A204.1 (cell line): ENCODE measurements around the gene KRTAP6-1.

Source experiments
- FAIRE-seq: peaks from 2 replicates; lab custom pipeline; 2012; peaks lifted over from hg19 to GRCh38; lab: Jason Lieb, UNC

Gene KRTAP6-1, protein sequence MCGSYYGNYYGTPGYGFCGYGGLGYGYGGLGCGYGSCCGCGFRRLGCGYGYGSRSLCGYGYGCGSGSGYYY

GRCh38 chr21:30613836-30614235 lies at the start of gene KRTAP6-1:
Gene KRTAP6-1 (minus strand): TSS chr21:30613930. CDS start chr21:30613904, 26 bp downstream.
- no peak for FAIRE-seq

- FAIRE-seq: no peak
Observed at GRCh38 chr21:30652891-30653290, 39.2 kb upstream of the KRTAP6-1 start.

DNA sequence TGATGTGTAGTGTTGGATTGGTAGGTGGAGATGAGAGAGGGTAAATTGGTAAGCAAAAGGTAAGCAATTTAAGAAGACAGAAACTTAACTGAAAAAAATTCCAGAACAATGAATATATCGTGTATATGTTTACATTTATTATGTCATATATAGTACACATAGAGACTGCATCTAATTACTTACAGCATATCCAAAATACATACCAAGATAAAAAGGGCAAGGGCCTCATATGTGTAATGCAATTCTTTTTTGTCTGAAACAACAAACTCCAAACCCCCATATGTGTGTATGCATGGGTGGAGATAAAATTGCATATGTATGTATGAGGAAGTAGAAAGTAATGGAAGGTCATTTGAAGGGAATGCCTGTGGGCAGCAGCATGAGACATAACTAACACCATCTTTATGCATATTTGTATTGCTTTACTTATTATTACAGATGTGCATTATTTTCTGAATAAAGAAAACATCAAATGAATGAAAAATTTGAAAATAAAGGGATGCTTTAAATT lies 33.2 kb upstream of the KRTAP6-1 start:
- FAIRE-seq: no peak

- no peak for FAIRE-seq
Observed at GRCh38 chr21:30642564-30642963, 28.8 kb upstream of the KRTAP6-1 start, which contains the start of gene KRTAP20-3. Gene KRTAP20-3 (plus strand): TSS chr21:30642864.

DNA sequence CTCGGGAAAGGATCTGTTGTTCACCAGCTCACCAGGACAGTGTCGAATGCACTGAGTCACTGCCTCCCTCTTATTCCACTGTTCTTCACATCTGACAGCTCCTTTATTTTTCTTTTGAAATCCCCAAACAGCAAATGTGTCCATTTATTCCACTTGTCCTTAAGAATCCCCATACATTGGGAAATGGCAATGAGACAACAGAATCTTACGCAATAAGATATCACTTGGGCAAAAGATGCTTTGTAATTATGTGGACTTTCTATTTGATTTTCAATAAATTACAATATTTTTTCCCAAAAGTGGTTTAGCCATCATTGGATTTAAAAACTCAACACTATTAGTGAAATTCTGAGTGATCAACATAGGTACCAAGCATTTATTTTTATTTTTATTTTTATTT lies 25.0 kb upstream of the KRTAP6-1 start:
- FAIRE-seq: no peak

DNA sequence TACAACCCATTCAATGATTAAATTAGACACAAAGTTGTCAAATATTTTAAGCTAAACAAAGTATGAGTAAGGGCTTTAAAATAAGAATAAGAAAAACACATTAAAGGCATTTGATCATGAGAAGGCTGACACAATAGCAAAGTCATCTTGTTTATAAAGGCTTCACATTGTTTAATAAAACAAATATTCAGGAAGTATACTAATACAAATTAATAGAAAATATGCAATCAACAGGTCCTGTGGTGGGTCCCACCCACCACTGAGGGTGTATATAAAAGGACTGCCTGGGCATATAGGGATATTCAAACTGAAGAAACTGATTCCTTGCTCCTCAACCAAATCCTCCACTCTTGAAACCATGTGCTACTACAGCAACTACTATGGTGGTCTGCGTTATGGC lies 21.2 kb upstream of the KRTAP6-1 start, which contains the start of gene KRTAP20-2:
Gene KRTAP20-2 (plus strand): TSS at position 301 of the 400 bp plus-strand sequence. CDS start 58 bp downstream, at position 359.
- FAIRE-seq: no peak

DNA sequence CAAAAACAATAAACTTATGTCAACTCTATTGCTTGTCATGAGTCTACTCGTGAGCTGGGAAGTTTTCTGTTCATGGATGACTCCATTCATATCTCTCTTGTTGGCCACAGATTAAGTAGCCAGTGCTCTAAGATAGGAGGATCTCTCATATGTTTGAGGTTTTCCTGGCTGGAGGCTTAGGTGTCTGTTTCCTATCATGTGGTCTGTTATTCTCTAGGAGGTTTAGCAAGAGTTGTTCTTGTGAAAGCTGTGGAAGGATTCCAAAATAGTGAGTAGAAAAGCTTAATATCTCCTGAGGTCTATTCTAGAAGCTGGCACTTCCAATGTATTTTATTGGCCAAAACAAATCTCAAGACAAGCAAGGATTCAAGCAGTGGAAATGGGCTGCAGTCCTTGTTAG lies 15.5 kb upstream of the KRTAP6-1 start:
- FAIRE-seq: no peak

GRCh38 chr21:30628109-30628508 lies 14.4 kb upstream of the KRTAP6-1 start:
- FAIRE-seq: no peak

GRCh38 chr21:30625449-30626165 lies 11.9 kb upstream of the KRTAP6-1 start:
- no peak for FAIRE-seq

- FAIRE-seq: no peak
Observed at GRCh38 chr21:30623362-30623761, 9.6 kb upstream of the KRTAP6-1 start.

GRCh38 chr21:30620522-30620921 lies 6.8 kb upstream of the KRTAP6-1 start, which contains the start of gene KRTAP20-4:
Gene KRTAP20-4 (plus strand): TSS chr21:30620627.
- no peak for FAIRE-seq

GRCh38 chr21:30620080-30620479 lies 6.3 kb upstream of the KRTAP6-1 start:
- no peak for FAIRE-seq

GRCh38 chr21:30616125-30616524 lies 2.4 kb upstream of the KRTAP6-1 start, which contains the start of gene KRTAP20-1:
Gene KRTAP20-1 (plus strand): TSS chr21:30616425. CDS start chr21:30616455, 30 bp downstream.
- no peak for FAIRE-seq

DNA sequence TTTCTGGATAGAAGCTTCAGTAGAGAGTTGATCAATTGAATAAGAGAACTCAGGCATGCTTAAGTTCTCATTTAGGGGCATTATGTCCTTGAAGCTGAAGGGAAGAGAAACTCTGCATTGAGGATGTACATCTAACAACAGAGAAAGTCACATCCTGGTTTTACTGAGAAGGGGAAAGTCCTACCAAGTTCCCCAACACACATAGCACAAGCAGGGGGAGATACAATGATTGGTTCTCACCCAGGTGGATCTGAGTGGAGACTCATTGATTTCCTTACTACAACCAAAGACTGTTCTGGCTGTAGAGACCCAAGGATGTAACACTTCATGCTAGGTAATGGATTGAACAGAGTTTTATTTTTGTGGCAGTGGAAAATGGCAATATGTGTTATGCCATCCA lies 1.5 kb upstream of the KRTAP6-1 start:
- FAIRE-seq: no peak

- no peak for FAIRE-seq
Observed at GRCh38 chr21:30612132-30612531, 1.6 kb downstream of the KRTAP6-1 start.

GRCh38 chr21:30605968-30606367 lies 7.8 kb downstream of the KRTAP6-1 start:
- no peak for FAIRE-seq

GRCh38 chr21:30600787-30601186 lies 12.9 kb downstream of the KRTAP6-1 start, which contains the start of gene KRTAP22-1:
Gene KRTAP22-1 (plus strand): TSS chr21:30601087.
- FAIRE-seq: no peak

DNA sequence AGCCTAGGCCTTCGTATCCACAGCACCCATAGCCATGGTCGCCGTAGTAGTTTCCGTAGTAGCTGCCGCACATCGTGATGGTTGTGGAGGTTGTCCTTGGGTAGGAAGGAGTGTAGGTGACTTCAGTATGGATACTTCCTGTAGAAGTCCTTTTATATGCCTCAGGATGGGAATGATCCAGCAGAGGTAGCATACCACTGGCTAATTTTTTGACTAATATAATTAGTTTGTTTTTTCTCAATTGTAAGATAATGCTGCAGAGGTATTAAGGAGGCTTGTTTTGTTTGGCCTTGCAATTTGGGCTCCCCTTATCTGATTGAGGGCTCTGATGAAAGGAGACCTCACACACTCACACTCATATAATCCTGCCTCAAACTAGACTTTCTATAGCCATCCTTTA lies 14.9 kb downstream of the KRTAP6-1 start, which contains the start of gene KRTAP6-2:
Gene KRTAP6-2 (minus strand): TSS at position 101 of the 400 bp plus-strand sequence. CDS start 28 bp downstream, at position 73.
- no peak for FAIRE-seq

GRCh38 chr21:30592140-30592539 lies 21.6 kb downstream of the KRTAP6-1 start, which contains the start of gene KRTAP6-3:
Gene KRTAP6-3 (plus strand): TSS chr21:30592440. CDS start chr21:30592446, 6 bp downstream.
- FAIRE-seq: no peak

- no peak for FAIRE-seq
Observed at GRCh38 chr21:30590297-30590696, 23.4 kb downstream of the KRTAP6-1 start, which contains the start of gene KRTAP22-2. Gene KRTAP22-2 (minus strand): TSS chr21:30590397.

- FAIRE-seq: no peak
Observed at GRCh38 chr21:30582870-30583269, 30.9 kb downstream of the KRTAP6-1 start.

GRCh38 chr21:30580132-30580531 lies 33.6 kb downstream of the KRTAP6-1 start:
- FAIRE-seq: no peak

DNA sequence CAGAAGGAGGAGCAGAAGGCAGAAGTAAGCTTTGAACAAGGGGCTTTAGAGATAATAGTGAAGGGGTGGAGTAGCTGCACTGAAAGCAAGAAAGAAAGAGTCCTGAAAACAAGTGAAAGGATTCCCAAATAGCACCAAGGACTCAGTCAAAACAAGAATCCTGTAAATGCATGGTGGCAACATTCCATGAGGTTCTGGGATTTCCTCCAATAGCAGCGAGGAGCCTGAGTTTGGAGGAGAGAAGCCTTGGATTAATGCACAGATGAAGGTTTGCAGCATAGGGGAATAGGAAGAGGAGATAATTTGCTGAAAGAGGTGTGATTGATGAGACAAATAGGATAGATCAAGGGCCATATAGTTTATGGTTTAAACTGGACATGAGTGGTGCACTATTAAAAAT lies 34.4 kb downstream of the KRTAP6-1 start:
- FAIRE-seq: no peak
